GM23338 (cell line): ENCODE results near the gene FXYD6. TPM values are rescaled to one million over a fixed set of nuclear protein-coding genes. Genes with fewer than 3 reads are reported as not detected.

Source experiments
- ATAC-seq: fragments of 200-7000 bp; cut with Tn5 transposase; 3 replicates; pipeline ENCODE4 v1.9.1; 2020
- DNase-seq: peaks from one replicate; pipeline ENCODE4 v3.0.0-alpha.2; 2015; ENCODE audit warnings: low spot score
- H2AFZ ChIP-seq: fragments of 200-600 bp; sonication (generic); 2 replicates; pipeline ENCODE4 v1.8.0; 2016; ENCODE audit warnings: antibody characterized with exemption, mild to moderate bottlenecking, moderate library complexity
- H3F3A ChIP-seq: fragments of 200-600 bp; sonication (generic); replicated peaks from 2 replicates; pipeline ENCODE4 v1.8.0; 2017; ENCODE audit warnings: antibody characterized with exemption, mixed run types, low read depth
- H3K27ac ChIP-seq: fragments of 200-600 bp; sonication (generic); 2 replicates; pipeline ENCODE4 v1.6.1; 2016; ENCODE audit warnings: low read depth
- H3K27me3 ChIP-seq: fragments of 200-600 bp; sonication (generic); 2 replicates; pipeline ENCODE4 v1.8.0; 2016; ENCODE audit warnings: mild to moderate bottlenecking, mixed run types, moderate library complexity; ENCODE audit not compliant: insufficient read depth
- H3K36me3 ChIP-seq: fragments of 200-600 bp; sonication (generic); 2 replicates; pipeline ENCODE4 v1.8.0; 2016; ENCODE audit warnings: mild to moderate bottlenecking; ENCODE audit not compliant: insufficient read depth
- H3K4me1 ChIP-seq: fragments of 200-600 bp; sonication (generic); 2 replicates; pipeline ENCODE4 v1.8.0; 2016; ENCODE audit warnings: mild to moderate bottlenecking, moderate library complexity; ENCODE audit not compliant: insufficient read depth
- H3K4me2 ChIP-seq: fragments of 200-600 bp; sonication (generic); 2 replicates; pipeline ENCODE4 v1.7.1; 2017; ENCODE audit warnings: mixed run types
- H3K4me3 ChIP-seq: fragments of 200-600 bp; sonication (generic); 2 replicates; pipeline ENCODE4 v1.6.1; 2016; ENCODE audit warnings: mixed run types
- H3K79me2 ChIP-seq: fragments of 200-600 bp; sonication (generic); replicated peaks from 2 replicates; pipeline ENCODE4 v1.8.0; 2017; ENCODE audit warnings: mild to moderate bottlenecking; ENCODE audit not compliant: insufficient read depth
- H3K9me2 ChIP-seq: fragments of 200-600 bp; sonication (generic); 2 replicates; pipeline ENCODE4 v1.8.0; 2017; ENCODE audit not compliant: insufficient read depth
- H4K20me1 ChIP-seq: fragments of 200-600 bp; sonication (generic); replicated peaks from 2 replicates; pipeline ENCODE4 v1.8.0; 2017; ENCODE audit warnings: mild to moderate bottlenecking; ENCODE audit not compliant: insufficient read depth
- H3K27ac Mint-ChIP-seq: 2 replicates; pipeline ENCODE4 v1.8.0; 2020; ENCODE audit warnings: inconsistent platforms, mild to moderate bottlenecking, moderate library complexity, mixed read lengths
- H3K27me3 Mint-ChIP-seq: 3 replicates; pipeline ENCODE4 v1.8.0; 2022; ENCODE audit warnings: low read depth, mild to moderate bottlenecking, moderate library complexity, mixed read lengths, inconsistent platforms; ENCODE audit not compliant: insufficient read depth, poor library complexity
- H3K36me3 Mint-ChIP-seq: 3 replicates; pipeline ENCODE4 v1.8.0; 2021; ENCODE audit warnings: low read depth, mild to moderate bottlenecking, inconsistent platforms, moderate library complexity, mixed read lengths
- H3K4me1 Mint-ChIP-seq: 3 replicates; pipeline ENCODE4 v1.8.0; 2020; ENCODE audit warnings: mild to moderate bottlenecking, inconsistent platforms, mixed read lengths
- H3K4me3 Mint-ChIP-seq: 3 replicates; pipeline ENCODE4 v1.8.0; 2021; ENCODE audit warnings: moderate library complexity, mild to moderate bottlenecking, inconsistent platforms, mixed read lengths
- H3K9me3 Mint-ChIP-seq: 3 replicates; pipeline ENCODE4 v1.8.0; 2020; ENCODE audit warnings: moderate library complexity, mild to moderate bottlenecking, inconsistent platforms, mixed read lengths
- EZH2 ChIP-seq: fragments of 200-600 bp; sonication (generic); IDR thresholded peaks from one replicate; pipeline ENCODE4 v1.8.0; 2017; ENCODE audit warnings: antibody characterized with exemption, mild to moderate bottlenecking, low read depth; ENCODE audit not compliant: unreplicated experiment
- EZH2phosphoT487 ChIP-seq: fragments of 200-600 bp; sonication (generic); IDR thresholded peaks from one replicate; pipeline ENCODE4 v1.8.1; 2018; ENCODE audit warnings: antibody characterized with exemption; ENCODE audit not compliant: unreplicated experiment
- JUNB ChIP-seq: IDR thresholded peaks from one replicate; pipeline ENCODE4 v1.6.1; 2016; ENCODE audit warnings: antibody characterized with exemption; ENCODE audit not compliant: unreplicated experiment
- POLR2AphosphoS5 ChIP-seq: IDR thresholded peaks from 2 replicates; pipeline ENCODE4 v1.6.1; 2016; ENCODE audit warnings: antibody characterized with exemption, low read depth
- STAT1 ChIP-seq: IDR thresholded peaks from one replicate; pipeline ENCODE4 v1.6.1; 2016; ENCODE audit warnings: antibody characterized with exemption; ENCODE audit not compliant: unreplicated experiment
- ZNF114 ChIP-seq: fragments of 250-450 bp; sonication (Bioruptor Pico); IDR thresholded peaks from 2 replicates; pipeline ENCODE4 v1.5.0; 2020; ENCODE audit warnings: mild to moderate bottlenecking, moderate library complexity
- ZNF331 ChIP-seq: fragments of 250-450 bp; sonication (Bioruptor Pico); IDR thresholded peaks from 2 replicates; pipeline ENCODE4 v1.5.0; 2020; ENCODE audit warnings: low read depth, mild to moderate bottlenecking, moderate library complexity
- polyA plus RNA-seq: library from polyadenylated mRNA; unstranded; fragments of >200 nt; fragmentation: Nextera tagmentation; extraction: Ambion mirVana; gene quantifications from 2 replicates; pipeline ENCODE4 v1.2.1, GENCODE V29; 2016
- total RNA-seq: library from RNA; depleted of rRNA; stranded (reverse); fragments of >200 nt; shearing (Covaris generic); gene quantifications from 2 replicates; pipeline ENCODE4 v1.2.3, GENCODE V29; 2014
- TF ChIP-seq, protein P1 (sequence below): IDR thresholded peaks from 2 replicates; pipeline ENCODE4 v1.6.1; 2016; ENCODE audit warnings: antibody characterized with exemption
- TF ChIP-seq, protein P2 (sequence below), 2 experiments: fragments of 200-600 bp in 1 of 2; sonication (generic) in 1 of 2; conservative IDR thresholded peaks; 2 replicates each; pipeline versions ENCODE4 v1.5.1 to v1.6.1; 2016 to 2017; ENCODE audit warnings: antibody characterized with exemption in 2 of 2, low read depth in 2 of 2, mild to moderate bottlenecking in 2 of 2, moderate library complexity in 1 of 2
- TF ChIP-seq, protein P3 (sequence below): IDR thresholded peaks from one replicate; pipeline ENCODE4 v1.6.1; 2018; ENCODE audit warnings: antibody characterized with exemption; ENCODE audit not compliant: unreplicated experiment

The FXYD6 gene
- total and polyA plus RNA-seq, 2 experiments from 2014 or later: 26.2 to 30.7 TPM

DNA sequence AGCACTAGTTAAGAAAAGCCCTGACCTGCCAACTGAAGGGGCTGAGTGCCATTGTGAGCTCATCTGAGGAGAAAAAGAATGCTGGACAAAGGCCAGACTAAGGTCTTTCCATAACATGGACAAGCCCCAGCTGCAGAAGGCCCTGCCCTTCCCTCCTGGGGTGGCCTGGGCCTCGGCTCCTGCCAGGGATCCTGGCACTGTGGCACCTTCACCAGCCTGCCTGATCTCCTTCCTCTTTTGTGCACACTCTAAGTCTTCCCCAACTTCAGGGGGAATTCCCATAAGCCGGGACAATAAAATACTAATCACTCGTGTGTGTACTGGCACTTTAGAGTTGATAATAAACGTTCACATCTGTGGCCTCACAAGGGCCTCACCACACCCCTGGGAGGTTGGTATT is 42.9 kb upstream of the FXYD6 start:
- Mint-ChIP-seq H3K27me3 (peaks cover 10% of the 10 kb centered on the region), H3K36me3 (no peaks in the 10 kb centered on the region), H3K9me3 (no peaks in the 10 kb centered on the region), H3K4me3 (no peak overlapping the region), H3K4me1 (peaks cover 8% of the 10 kb centered on the region), H3K27ac (no peak overlapping the region)
- H3K4me2 ChIP-seq: no peak overlapping the region
- H3K79me2 ChIP-seq: no peaks in the 10 kb centered on the region
- H3K36me3 ChIP-seq: no peaks in the 10 kb centered on the region
- no peaks in the 10 kb centered on the region for H3K27me3 ChIP-seq
- H3F3A ChIP-seq: no peaks in the 10 kb centered on the region
- H3K4me3 ChIP-seq: no peak overlapping the region
- H3K27ac ChIP-seq: no peak overlapping the region
- no peaks in the 10 kb centered on the region for H3K4me1 ChIP-seq
- no peak for DNase-seq
- ATAC-seq: no peak
- H3K9me2 ChIP-seq: no peaks in the 10 kb centered on the region
- H4K20me1 ChIP-seq: no peaks in the 10 kb centered on the region
- TF ChIP-seq EZH2phosphoT487: no peak
- no peak for TF ChIP-seq STAT1
- TF ChIP-seq ZNF114 (CRISPR knock-in tag): no peak
- no peak overlapping the region for H2AFZ ChIP-seq

DNA sequence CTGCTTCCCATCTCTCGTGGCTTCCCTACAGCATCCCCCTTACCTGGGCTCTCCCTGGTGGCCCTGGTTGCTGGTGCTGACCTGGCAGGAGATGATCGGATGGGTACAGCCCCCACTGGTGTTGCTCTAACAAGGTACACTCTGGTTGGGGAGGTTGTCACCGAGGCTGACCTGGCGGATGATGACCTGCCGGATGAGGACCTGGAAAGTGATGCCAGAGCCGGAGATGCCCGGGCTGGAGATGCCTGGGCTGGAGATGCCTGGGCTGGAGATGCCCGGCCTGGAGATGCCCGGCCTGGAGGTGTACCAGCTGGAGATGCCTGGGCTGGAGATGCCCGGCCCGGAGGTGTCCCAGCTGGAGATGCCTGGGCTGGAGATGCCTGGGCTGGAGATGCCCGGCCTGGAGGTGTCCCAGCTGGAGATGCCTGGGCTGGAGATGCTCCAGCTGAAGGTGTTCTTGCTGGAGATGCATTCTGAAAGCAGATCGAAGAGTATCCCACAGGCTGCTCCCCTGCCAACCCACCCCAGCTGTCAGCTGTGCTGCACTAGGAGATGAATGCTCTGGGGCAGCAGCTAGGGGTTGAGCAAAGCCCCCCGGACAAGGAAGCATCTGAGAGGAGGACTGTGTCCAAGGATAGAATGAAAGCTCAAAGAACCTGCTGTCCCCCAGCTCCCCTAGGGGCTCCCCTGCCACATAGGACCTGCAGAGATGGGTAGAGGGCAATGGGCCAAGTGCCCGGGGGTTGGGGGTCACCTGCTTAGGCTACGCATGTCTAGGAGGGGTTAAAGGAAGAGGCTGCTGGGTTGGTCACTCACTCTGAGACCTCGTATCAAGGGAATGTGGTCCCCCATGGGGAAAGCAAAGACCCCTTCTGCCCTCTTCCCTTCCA is 42.2 kb upstream of the FXYD6 start:
- Mint-ChIP-seq H3K4me1 (peaks cover 8% of the 10 kb centered on the region), H3K27ac (no peak overlapping the region), H3K36me3 (no peaks in the 10 kb centered on the region), H3K4me3 (no peak overlapping the region), H3K27me3 (peaks cover 17% of the 10 kb centered on the region), H3K9me3 (no peaks in the 10 kb centered on the region)
- Histone ChIP-seq H3K4me1 (no peaks in the 10 kb centered on the region), H3K4me3 (no peak overlapping the region), H3K9me2 (no peaks in the 10 kb centered on the region), H3K79me2 (no peaks in the 10 kb centered on the region), H4K20me1 (no peaks in the 10 kb centered on the region), H3F3A (no peaks in the 10 kb centered on the region), H3K36me3 (no peaks in the 10 kb centered on the region), H3K27ac (no peak overlapping the region), H2AFZ (no peak overlapping the region), H3K27me3 (no peaks in the 10 kb centered on the region), H3K4me2 (no peak overlapping the region)
- no peak for DNase-seq
- no peak for ATAC-seq
- TF ChIP-seq, protein P1, sequence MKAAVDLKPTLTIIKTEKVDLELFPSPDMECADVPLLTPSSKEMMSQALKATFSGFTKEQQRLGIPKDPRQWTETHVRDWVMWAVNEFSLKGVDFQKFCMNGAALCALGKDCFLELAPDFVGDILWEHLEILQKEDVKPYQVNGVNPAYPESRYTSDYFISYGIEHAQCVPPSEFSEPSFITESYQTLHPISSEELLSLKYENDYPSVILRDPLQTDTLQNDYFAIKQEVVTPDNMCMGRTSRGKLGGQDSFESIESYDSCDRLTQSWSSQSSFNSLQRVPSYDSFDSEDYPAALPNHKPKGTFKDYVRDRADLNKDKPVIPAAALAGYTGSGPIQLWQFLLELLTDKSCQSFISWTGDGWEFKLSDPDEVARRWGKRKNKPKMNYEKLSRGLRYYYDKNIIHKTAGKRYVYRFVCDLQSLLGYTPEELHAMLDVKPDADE: no peak
- TF ChIP-seq ZNF331 (CRISPR knock-in tag) (no peak), ZNF114 (CRISPR knock-in tag) (no peak), JUNB (no peak), EZH2 (no peak), EZH2phosphoT487 (no peak), POLR2AphosphoS5 (no peak)
- TF ChIP-seq, protein P2, sequence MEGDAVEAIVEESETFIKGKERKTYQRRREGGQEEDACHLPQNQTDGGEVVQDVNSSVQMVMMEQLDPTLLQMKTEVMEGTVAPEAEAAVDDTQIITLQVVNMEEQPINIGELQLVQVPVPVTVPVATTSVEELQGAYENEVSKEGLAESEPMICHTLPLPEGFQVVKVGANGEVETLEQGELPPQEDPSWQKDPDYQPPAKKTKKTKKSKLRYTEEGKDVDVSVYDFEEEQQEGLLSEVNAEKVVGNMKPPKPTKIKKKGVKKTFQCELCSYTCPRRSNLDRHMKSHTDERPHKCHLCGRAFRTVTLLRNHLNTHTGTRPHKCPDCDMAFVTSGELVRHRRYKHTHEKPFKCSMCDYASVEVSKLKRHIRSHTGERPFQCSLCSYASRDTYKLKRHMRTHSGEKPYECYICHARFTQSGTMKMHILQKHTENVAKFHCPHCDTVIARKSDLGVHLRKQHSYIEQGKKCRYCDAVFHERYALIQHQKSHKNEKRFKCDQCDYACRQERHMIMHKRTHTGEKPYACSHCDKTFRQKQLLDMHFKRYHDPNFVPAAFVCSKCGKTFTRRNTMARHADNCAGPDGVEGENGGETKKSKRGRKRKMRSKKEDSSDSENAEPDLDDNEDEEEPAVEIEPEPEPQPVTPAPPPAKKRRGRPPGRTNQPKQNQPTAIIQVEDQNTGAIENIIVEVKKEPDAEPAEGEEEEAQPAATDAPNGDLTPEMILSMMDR (conservative IDR thresholded peaks at IDR 0.05; ENCODE audit: low read depth in 2 of 2): no peak
- TF ChIP-seq, protein P3, sequence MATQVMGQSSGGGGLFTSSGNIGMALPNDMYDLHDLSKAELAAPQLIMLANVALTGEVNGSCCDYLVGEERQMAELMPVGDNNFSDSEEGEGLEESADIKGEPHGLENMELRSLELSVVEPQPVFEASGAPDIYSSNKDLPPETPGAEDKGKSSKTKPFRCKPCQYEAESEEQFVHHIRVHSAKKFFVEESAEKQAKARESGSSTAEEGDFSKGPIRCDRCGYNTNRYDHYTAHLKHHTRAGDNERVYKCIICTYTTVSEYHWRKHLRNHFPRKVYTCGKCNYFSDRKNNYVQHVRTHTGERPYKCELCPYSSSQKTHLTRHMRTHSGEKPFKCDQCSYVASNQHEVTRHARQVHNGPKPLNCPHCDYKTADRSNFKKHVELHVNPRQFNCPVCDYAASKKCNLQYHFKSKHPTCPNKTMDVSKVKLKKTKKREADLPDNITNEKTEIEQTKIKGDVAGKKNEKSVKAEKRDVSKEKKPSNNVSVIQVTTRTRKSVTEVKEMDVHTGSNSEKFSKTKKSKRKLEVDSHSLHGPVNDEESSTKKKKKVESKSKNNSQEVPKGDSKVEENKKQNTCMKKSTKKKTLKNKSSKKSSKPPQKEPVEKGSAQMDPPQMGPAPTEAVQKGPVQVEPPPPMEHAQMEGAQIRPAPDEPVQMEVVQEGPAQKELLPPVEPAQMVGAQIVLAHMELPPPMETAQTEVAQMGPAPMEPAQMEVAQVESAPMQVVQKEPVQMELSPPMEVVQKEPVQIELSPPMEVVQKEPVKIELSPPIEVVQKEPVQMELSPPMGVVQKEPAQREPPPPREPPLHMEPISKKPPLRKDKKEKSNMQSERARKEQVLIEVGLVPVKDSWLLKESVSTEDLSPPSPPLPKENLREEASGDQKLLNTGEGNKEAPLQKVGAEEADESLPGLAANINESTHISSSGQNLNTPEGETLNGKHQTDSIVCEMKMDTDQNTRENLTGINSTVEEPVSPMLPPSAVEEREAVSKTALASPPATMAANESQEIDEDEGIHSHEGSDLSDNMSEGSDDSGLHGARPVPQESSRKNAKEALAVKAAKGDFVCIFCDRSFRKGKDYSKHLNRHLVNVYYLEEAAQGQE: no peak
